PC-3 (cell line): ENCODE results near the gene RSF1. TPM values are rescaled to one million over a fixed set of nuclear protein-coding genes. Genes with fewer than 3 reads are reported as not detected.
"Not testable (repeated sequence)": the region's sequence is repeated elsewhere in the genome, so short reads cannot be mapped to it uniquely, and the experiment has no call there.

Experiments
- ATAC-seq: fragments of 200-7000 bp; cut with Tn5 transposase; 2 replicates; pipeline ENCODE4 v1.9.1; 2020; ENCODE audit warnings: mild to moderate bottlenecking, moderate library complexity
- BruUV-seq: library from RNA; stranded (reverse); fragments of 400-500 nt; replicated peaks from 2 replicates; lab custom pipeline; 2021; lab: Mats Ljungman, UMichigan
- CTCF ChIA-PET: fragments of 300-600 bp; sonication (Branson Sonifier 250); formaldehyde crosslinking; loops from one replicate; lab custom pipeline; 2022; ENCODE audit warnings: antibody characterized with exemption; lab: Charles Lee
- POLR2A ChIA-PET: fragments of 300-600 bp; sonication (Branson Sonifier 250); formaldehyde crosslinking; loops from one replicate; lab custom pipeline; 2022; ENCODE audit warnings: antibody characterized with exemption; ENCODE audit not compliant: unreplicated experiment; lab: Charles Lee
- DNase-seq: peaks from one replicate; pipeline ENCODE4 v3.0.0-alpha.2; 2015
- H2AFZ ChIP-seq: fragments of 300-600 bp; sonication (generic); 2 replicates; pipeline ENCODE4 v1.6.0; 2016; ENCODE audit warnings: antibody characterized with exemption, low read length
- H3F3A ChIP-seq: fragments of 300-600 bp; sonication (generic); one replicate; pipeline ENCODE4 v1.6.0; 2017; ENCODE audit warnings: antibody characterized with exemption, low read length, control low read depth, mild to moderate bottlenecking; ENCODE audit not compliant: unreplicated experiment
- H3K27ac ChIP-seq: fragments of 300-600 bp; sonication (generic); 2 replicates; pipeline ENCODE4 v1.5.1; 2016; ENCODE audit warnings: mild to moderate bottlenecking, low read length
- H3K27me3 ChIP-seq: fragments of 300-600 bp; sonication (generic); 2 replicates; pipeline ENCODE4 v1.6.1; 2016; ENCODE audit warnings: low read length, mixed read lengths
- H3K36me3 ChIP-seq: fragments of 300-600 bp; sonication (generic); 2 replicates; pipeline ENCODE4 v1.6.1; 2016; ENCODE audit warnings: low read depth, mixed run types, low read length, mixed read lengths
- H3K4me1 ChIP-seq: fragments of 300-600 bp; sonication (generic); 2 replicates; pipeline ENCODE4 v1.5.1; 2016; ENCODE audit warnings: low read length; ENCODE audit not compliant: insufficient read depth
- H3K4me2 ChIP-seq: fragments of 300-600 bp; sonication (generic); 2 replicates; pipeline ENCODE4 v1.6.0; 2016; ENCODE audit warnings: low read length
- H3K4me3 ChIP-seq: fragments of 300-600 bp; sonication (generic); 2 replicates; pipeline ENCODE4 v1.5.1; 2016; ENCODE audit warnings: mild to moderate bottlenecking, low read length, mixed read lengths
- H3K79me2 ChIP-seq: fragments of 300-600 bp; sonication (generic); 2 replicates; pipeline ENCODE4 v1.6.1; 2017; ENCODE audit warnings: low read length, mixed read lengths
- H3K9ac ChIP-seq: fragments of 300-600 bp; sonication (generic); 2 replicates; pipeline ENCODE4 v1.6.0; 2016; ENCODE audit warnings: mild to moderate bottlenecking, low read length
- H3K9me2 ChIP-seq: fragments of 300-600 bp; sonication (generic); replicated peaks from 2 replicates; pipeline ENCODE4 v1.6.1; 2016; ENCODE audit warnings: mixed run types, low read length, mixed read lengths
- H3K9me3 ChIP-seq: fragments of 300-600 bp; sonication (generic); 2 replicates; pipeline ENCODE4 v1.6.1; 2016; ENCODE audit warnings: low read length, mixed read lengths
- H4K20me1 ChIP-seq: fragments of 300-600 bp; sonication (generic); 2 replicates; pipeline ENCODE4 v1.6.1; 2016; ENCODE audit warnings: low read length, mixed read lengths
- CTCF ChIP-seq: fragments of 300-600 bp; sonication (generic); conservative IDR thresholded peaks from 2 replicates; pipeline ENCODE4 v1.5.1; 2017; ENCODE audit warnings: antibody characterized with exemption, low read depth, mild to moderate bottlenecking, low read length
- EZH2 ChIP-seq: fragments of 300-600 bp; sonication (generic); IDR thresholded peaks from one replicate; pipeline ENCODE4 v1.6.1; 2017; ENCODE audit warnings: antibody characterized with exemption, mild to moderate bottlenecking, low read length; ENCODE audit not compliant: unreplicated experiment
- EZH2phosphoT487 ChIP-seq: fragments of 300-600 bp; sonication (generic); IDR thresholded peaks from 2 replicates; pipeline ENCODE4 v1.6.1; 2018; ENCODE audit warnings: mild to moderate bottlenecking, antibody characterized with exemption, low read length, borderline replicate concordance
- intact Hi-C: fragments of 100-400 bp; cut with micrococcal nuclease; formaldehyde crosslinking; loops from 2 replicates; pipeline ENCODE4 v1.9.0; 2023
- total RNA-seq: library from RNA; depleted of rRNA; stranded (reverse); fragments of >200 nt; gene quantifications from 2 replicates; pipeline ENCODE4 v1.2.3, GENCODE V29; 2014

RSF1 gene
- total RNA-seq, 1 experiment from 2014 or later = 30.0 TPM

DNA sequence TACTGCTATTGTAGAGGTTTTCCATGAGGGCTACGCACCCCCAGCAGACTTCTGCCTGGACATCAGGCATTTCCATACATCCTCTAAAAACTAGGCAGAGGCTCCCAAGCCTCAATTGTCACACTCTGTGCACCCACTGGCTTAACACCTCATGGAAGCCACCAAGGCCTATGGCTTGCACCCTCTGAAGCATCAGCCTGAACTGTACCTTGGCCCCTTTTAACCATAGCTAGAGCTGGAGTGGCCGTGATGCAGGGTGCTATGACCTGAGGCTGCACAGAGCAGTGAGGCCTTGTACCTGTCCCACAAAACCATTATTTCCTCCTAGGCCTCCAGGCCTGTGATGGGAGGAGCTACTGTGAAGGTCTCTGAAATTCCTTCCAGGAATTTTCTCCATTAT lies 34.3 kb upstream of the RSF1 start:
- Histone ChIP-seq H3K27ac (no peak overlapping the region), H3K79me2 (no peaks in the 10 kb centered on the region), H3K4me1 (no peaks in the 10 kb centered on the region), H3K9me2 (no peaks in the 10 kb centered on the region), H4K20me1 (no peaks in the 10 kb centered on the region), H3K4me2 (no peak overlapping the region), H3F3A (no peaks in the 10 kb centered on the region), H3K4me3 (no peak overlapping the region; the same call in 1 of the 2 replicates), H3K36me3 (peaks cover 39% of the 10 kb centered on the region), H2AFZ (no peak overlapping the region), H3K9me3 (peaks cover 18% of the 10 kb centered on the region), H3K9ac (no peak overlapping the region), H3K27me3 (no peaks in the 10 kb centered on the region)
- BruUV-seq = no TSS peak
- DNase-seq = no peak
- POLR2A ChIA-PET = interaction anchor here (0.6 kb wide), 1 partner anchor 86 kb away, joined by 3 read pairs; no protein-coding TSS in a partner anchor
- no peak for ATAC-seq
- CTCF ChIA-PET = no interaction called here
- intact Hi-C loops = no loop called here
- TF ChIP-seq EZH2phosphoT487 (no peak), CTCF (no peak), EZH2 (no peak)

- no TSS peak for BruUV-seq
- H3K9me2 ChIP-seq = no peaks in the 10 kb centered on the region
Observed at GRCh38 chr11:77851503-77851902, 31.0 kb upstream of the RSF1 start.

GRCh38 chr11:77843700-77844099 lies 23.2 kb upstream of the RSF1 start:
- ATAC-seq, H3K27ac ChIP-seq, intact Hi-C loops, CTCF ChIA-PET, H3K4me3 ChIP-seq, H2AFZ ChIP-seq, H3K9me3 ChIP-seq, H3K4me2 ChIP-seq, BruUV-seq, H3K4me1 ChIP-seq, POLR2A ChIA-PET, H3K9me2 ChIP-seq, H4K20me1 ChIP-seq, H3K9ac ChIP-seq, H3K27me3 ChIP-seq, H3F3A ChIP-seq, DNase-seq, H3K79me2 ChIP-seq: not testable (repeated sequence)
- peaks cover 14% of the 10 kb centered on the region; the same call in 1 of the 2 replicates for H3K36me3 ChIP-seq

More at GRCh38 chr11:77851503-77851902, 31.0 kb upstream of the RSF1 start:
- no peaks in the 10 kb centered on the region for H3K79me2 ChIP-seq
- ChIA-PET CTCF (no interaction called here), POLR2A (no interaction called here)
- H3K36me3 ChIP-seq = peaks cover 32% of the 10 kb centered on the region
- H2AFZ ChIP-seq = no peak overlapping the region
- no peak overlapping the region for H3K4me3 ChIP-seq
- no peak overlapping the region for H3K27ac ChIP-seq
- intact Hi-C loops = no loop called here
- ATAC-seq (no peak), DNase-seq (no peak)
- no peaks in the 10 kb centered on the region for H3K4me1 ChIP-seq
- peaks cover 18% of the 10 kb centered on the region for H3K9me3 ChIP-seq
- TF ChIP-seq EZH2phosphoT487 = no peak
- no peak for TF ChIP-seq CTCF
- TF ChIP-seq EZH2 = no peak
- H4K20me1 ChIP-seq = no peaks in the 10 kb centered on the region
- no peak overlapping the region for H3K9ac ChIP-seq
- no peaks in the 10 kb centered on the region for H3K27me3 ChIP-seq
- H3F3A ChIP-seq = no peaks in the 10 kb centered on the region
- H3K4me2 ChIP-seq = no peak overlapping the region
